ENCODE measurements around the gene JAG1. TPM values are rescaled to one million over a fixed set of nuclear protein-coding genes. Genes with fewer than 3 reads are reported as not detected.

Gene JAG1
- 42.5 and 44.5 TPM in 2 replicates for total RNA-seq

DNA sequence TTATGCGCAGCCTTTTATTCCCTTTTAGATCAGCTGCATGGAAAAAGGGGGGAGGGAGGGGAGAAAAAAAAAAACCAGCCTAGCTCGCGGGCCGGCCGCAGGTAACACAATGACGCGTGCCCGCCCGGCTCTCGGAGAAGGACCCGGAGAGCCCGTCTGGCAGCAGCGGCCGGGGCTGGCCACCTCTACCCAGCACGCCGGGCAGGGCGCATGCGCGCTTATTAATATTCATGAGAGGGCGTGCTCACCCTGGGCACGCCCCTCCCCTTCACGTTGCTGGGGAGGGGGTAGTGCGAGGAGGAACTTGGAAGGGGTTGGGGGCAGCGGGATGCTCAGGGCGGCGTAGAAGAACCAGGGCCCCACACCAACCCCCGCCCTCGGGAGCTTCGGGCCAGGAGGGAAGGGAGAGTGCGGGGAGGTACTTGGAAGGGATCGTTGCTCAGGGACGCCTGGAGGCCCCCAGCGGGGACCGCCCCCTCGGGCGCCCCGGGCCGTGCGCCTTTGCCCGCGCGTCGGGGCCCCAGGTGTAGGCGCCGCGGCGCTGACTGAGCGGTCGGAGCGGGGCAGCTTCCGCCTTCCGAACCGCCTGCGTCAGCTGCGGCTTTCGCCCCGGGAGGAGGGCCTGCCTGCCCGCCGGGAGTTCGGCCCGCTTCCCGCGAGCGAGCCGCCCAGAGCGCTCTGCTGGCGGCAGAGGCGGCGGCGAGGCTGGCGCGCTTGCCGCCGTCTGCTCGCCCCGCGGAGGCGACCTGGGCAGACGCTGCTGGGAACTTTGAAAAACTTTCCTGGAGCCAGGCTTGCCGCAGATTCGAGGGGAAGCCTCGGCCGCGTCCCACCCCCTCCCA is at the start of gene JAG1:
TSS of gene JAG1 (minus strand) at position 158 of the 842 bp plus-strand sequence. CDS start 469 bp downstream, outside the sequence.

Other genes with a start within 250 kb of the JAG1 start
- 5.1 and 7.5 TPM in 2 replicates for gene MKKS, start 239.8 kb downstream of the JAG1 start, total RNA-seq
- gene SLX4IP, start 238.7 kb downstream of the JAG1 start, total RNA-seq, result 2.0 and 3.2 TPM in 2 replicates

All from mesangial cell (primary cell).